COLO668 (cell line): ENCODE measurements around the gene BRD1.
A peak's percentile ranks its signal among the peaks of the same experiment; 100 is the strongest.
"Not testable (repeated sequence)": the region's sequence is repeated elsewhere in the genome, so short reads cannot be mapped to it uniquely, and the experiment has no call there.

ENCODE experiments used
- DNase-seq: peaks from one replicate; lab custom pipeline; 2025; ENCODE audit not compliant: unreplicated experiment; lab: John Stamatoyannopoulos, UW

Gene BRD1

GRCh38 chr22:49827271-49827852 lies 311 bp downstream of the BRD1 start:
- peak; percentile 65 for DNase-seq

- peak; percentile 54 for DNase-seq
Measured at GRCh38 chr22:49826603-49827270, 936 bp downstream of the BRD1 start.

GRCh38 chr22:49825944-49826602 lies 1.6 kb downstream of the BRD1 start:
- peak; percentile 28 for DNase-seq

GRCh38 chr22:49825436-49825835 lies 2.2 kb downstream of the BRD1 start:
- DNase-seq = no peak

GRCh38 chr22:49824936-49825335 lies 2.7 kb downstream of the BRD1 start:
- DNase-seq = no peak

GRCh38 chr22:49824185-49824925 lies 3.3 kb downstream of the BRD1 start:
- no peak for DNase-seq

- DNase-seq = no peak
Measured at GRCh38 chr22:49823289-49824045, 4.2 kb downstream of the BRD1 start.

- DNase-seq = not testable (repeated sequence)
Measured at GRCh38 chr22:49821741-49822140, 5.9 kb downstream of the BRD1 start.

- no peak for DNase-seq
Measured at GRCh38 chr22:49820984-49821383, 6.7 kb downstream of the BRD1 start.

GRCh38 chr22:49817359-49817758 lies 10.3 kb downstream of the BRD1 start:
- DNase-seq = no peak

GRCh38 chr22:49815641-49816091 lies 12.0 kb downstream of the BRD1 start:
- DNase-seq = no peak

- no peak for DNase-seq
Measured at GRCh38 chr22:49814856-49815255, 12.8 kb downstream of the BRD1 start.

- no peak for DNase-seq
Measured at GRCh38 chr22:49814164-49814686, 13.4 kb downstream of the BRD1 start.

GRCh38 chr22:49812838-49813237 lies 14.8 kb downstream of the BRD1 start:
- no peak for DNase-seq

- no peak for DNase-seq
Measured at GRCh38 chr22:49811020-49811791, 16.5 kb downstream of the BRD1 start.

- no peak for DNase-seq
Measured at GRCh38 chr22:49810363-49811019, 17.2 kb downstream of the BRD1 start.

GRCh38 chr22:49807780-49808708 lies 19.6 kb downstream of the BRD1 start:
- no peak for DNase-seq

GRCh38 chr22:49807129-49807528 lies 20.5 kb downstream of the BRD1 start:
- no peak for DNase-seq
